Coronary artery (tissue), 2 donors: ENCODE results near the gene FLT3.
"Not testable (repeated sequence)": the region's sequence is repeated elsewhere in the genome, so short reads cannot be mapped to it uniquely, and the experiment has no call there.

ENCODE experiments used
- DNase-seq: peaks from one replicate; pipeline ENCODE4 v3.0.0-alpha.2; 2017; ENCODE audit warnings: low spot score
- H3K27ac ChIP-seq, 2 donors: fragments of 200-600 bp; sonication (generic); one replicate each; pipeline ENCODE4 v1.5.1; 2016 to 2019
- H3K4me3 ChIP-seq: fragments of 200-600 bp; sonication (generic); 2 replicates; pipeline ENCODE4 v1.5.1; 2016; ENCODE audit warnings: mild to moderate bottlenecking, moderate library complexity
- TF ChIP-seq, protein P1 (sequence below): fragments of 200-600 bp; sonication (generic); IDR thresholded peaks from one replicate; pipeline ENCODE4 v1.5.1; 2019; ENCODE audit warnings: antibody characterized with exemption

FLT3 gene

GRCh38 chr13:28100150-28101121, at the start of gene FLT3:
Gene FLT3 (minus strand): TSS chr13:28100576. CDS start chr13:28100510, 66 bp downstream.
- DNase-seq, result no peak
- no peak within 1 kb of the TSS for H3K27ac ChIP-seq

GRCh38 chr13:28147495-28147894, 47.1 kb upstream of the FLT3 start:
- TF ChIP-seq, protein P1, sequence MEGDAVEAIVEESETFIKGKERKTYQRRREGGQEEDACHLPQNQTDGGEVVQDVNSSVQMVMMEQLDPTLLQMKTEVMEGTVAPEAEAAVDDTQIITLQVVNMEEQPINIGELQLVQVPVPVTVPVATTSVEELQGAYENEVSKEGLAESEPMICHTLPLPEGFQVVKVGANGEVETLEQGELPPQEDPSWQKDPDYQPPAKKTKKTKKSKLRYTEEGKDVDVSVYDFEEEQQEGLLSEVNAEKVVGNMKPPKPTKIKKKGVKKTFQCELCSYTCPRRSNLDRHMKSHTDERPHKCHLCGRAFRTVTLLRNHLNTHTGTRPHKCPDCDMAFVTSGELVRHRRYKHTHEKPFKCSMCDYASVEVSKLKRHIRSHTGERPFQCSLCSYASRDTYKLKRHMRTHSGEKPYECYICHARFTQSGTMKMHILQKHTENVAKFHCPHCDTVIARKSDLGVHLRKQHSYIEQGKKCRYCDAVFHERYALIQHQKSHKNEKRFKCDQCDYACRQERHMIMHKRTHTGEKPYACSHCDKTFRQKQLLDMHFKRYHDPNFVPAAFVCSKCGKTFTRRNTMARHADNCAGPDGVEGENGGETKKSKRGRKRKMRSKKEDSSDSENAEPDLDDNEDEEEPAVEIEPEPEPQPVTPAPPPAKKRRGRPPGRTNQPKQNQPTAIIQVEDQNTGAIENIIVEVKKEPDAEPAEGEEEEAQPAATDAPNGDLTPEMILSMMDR, result no peak
- Histone ChIP-seq H3K4me3 (no peak overlapping the region), H3K27ac (no peak overlapping the region)
- DNase-seq, result no peak

More at GRCh38 chr13:28100150-28101121, at the start of gene FLT3:
- TF ChIP-seq, protein P1, result no peak
- H3K4me3 ChIP-seq, result peak within 1 kb of the TSS; percentile 70

GRCh38 chr13:28145049-28145448, 44.7 kb upstream of the FLT3 start:
- Histone ChIP-seq H3K27ac (no peak overlapping the region), H3K4me3 (no peak overlapping the region)
- no peak for DNase-seq
- TF ChIP-seq, protein P1, result no peak

DNA sequence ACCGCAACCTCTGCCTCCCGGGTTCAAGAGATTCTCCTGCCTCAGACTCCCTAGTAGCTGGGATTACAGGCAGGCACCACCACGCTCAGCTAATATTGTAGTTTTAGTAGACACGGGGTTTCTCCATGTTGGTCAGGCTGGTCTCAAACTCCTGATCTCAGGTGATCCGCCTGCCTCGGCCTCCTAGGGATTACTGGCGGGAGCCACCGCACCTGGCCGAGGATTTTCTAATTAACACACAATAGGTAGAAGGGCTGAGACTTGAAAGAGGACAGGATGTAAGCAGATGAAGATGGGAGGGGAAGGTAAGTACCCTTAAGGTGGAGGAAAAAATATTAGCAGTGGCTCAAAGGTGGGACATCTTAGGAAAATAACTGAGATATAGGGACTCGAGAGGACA, 41.2 kb upstream of the FLT3 start:
- H3K27ac ChIP-seq, DNase-seq, H3K4me3 ChIP-seq: not testable (repeated sequence)

DNA sequence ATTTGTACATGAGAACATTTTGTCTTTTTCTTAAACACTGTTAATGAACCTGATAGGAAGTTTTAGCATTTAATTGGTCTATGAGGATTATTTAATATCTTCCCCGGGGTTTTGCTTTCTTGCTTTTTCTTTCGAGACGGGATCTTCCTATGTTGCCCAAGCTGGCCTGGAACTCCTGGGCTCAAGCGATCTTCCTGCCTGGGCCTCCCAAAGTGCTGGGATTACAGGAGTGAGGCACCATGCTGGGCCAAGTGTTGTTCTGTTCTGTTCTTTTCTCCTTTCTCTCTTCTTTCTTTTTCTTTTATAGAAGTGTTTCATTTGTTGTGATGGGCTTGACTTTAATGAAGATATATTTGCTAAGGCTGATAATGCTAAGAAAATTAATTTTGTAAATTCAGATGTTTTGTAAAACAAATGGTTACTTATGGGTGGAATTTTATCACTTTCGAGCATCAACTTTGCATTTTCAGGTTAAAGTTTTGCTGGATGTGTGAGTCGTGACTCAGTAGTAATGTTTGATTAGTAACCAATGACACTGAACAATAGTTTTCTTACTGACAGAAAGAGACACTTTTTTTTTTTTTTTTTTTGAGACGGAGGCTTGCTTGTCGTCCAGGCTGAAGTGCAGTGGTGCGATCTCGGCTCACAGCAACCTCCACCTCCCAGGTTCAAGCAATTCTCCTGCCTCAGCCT, 40.2 kb upstream of the FLT3 start:
- peak overlapping the region; percentile 90 for H3K4me3 ChIP-seq
- TF ChIP-seq, protein P1, result no peak
- no peak for DNase-seq
- H3K27ac ChIP-seq, result no peak overlapping the region

DNA sequence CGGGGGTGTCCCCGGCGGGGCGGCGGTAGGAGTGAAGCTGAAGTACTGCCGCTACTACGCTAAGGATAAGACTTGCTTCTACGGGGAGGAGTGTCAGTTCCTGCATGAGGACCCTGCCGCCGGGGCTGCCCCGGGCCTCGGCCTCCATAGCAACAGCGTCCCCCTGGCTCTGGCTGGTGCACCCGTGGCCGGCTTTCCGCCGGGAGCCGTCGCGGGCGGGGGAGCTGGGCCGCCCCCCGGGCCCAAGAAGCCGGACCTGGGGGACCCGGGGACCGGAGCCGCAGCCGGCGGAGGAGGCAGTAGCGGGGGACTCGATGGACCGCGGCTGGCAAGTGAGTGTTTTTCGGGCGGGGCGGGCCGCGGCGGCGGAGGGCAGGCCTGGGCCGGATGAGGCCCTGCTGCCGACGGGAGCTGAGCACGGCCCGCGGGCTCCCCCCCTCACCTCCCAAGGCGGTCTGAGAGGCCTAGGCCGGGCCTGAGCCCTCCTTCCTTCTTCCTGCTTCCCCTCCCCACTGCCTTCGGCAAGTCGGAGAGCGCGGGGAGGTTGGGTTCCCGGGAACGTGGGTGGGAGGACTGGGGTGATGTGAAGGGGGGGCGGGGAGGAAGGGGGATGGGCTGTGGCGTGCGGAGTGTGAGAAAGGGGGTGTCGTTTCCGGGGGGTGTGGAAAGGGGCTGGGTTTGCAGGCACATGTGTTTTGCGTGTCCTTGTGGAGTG, 38.5 kb upstream of the FLT3 start:
- TF ChIP-seq, protein P1, result no peak
- peak overlapping the region; percentile 90 for H3K4me3 ChIP-seq
- H3K27ac ChIP-seq, result peak overlapping the region; percentile 94 to 96
- DNase-seq, result peak; percentile 89
